Right ventricle myocardium superior (tissue), 1 donor: Measurements from ENCODE around the gene FAM131A. TPM values are rescaled to one million over a fixed set of nuclear protein-coding genes. Genes with fewer than 3 reads are reported as not detected.

Experiments used
- ATAC-seq: fragments of 200-7000 bp; cut with Tn5 transposase; one replicate; pipeline ENCODE4 v1.9.1; 2020; ENCODE audit warnings: mild to moderate bottlenecking; ENCODE audit not compliant: poor library complexity
- DNase-seq: peaks from one replicate; pipeline ENCODE4 v3.0.0-alpha.2; 2020
- intact Hi-C: fragments of 100-400 bp; cut with DNase I; formaldehyde crosslinking; loops from one replicate; pipeline ENCODE4 v1.11.2; 2022
- total RNA-seq: library from RNA; stranded (reverse); fragmentation: NEBNext Ultra II Directional; extraction: Animal tissue kit (Norgen Biotek cat#: 25700); gene quantifications from one replicate; pipeline ENCODE4 v1.2.1, GENCODE V29; 2021
- donor health status: DM: no; HTN: yes; CAD: no; lungs with severe emphysema.

FAM131A gene
- total RNA-seq, 1 donor from 2014 or later, result 36.3 TPM

- DNase-seq (peak; percentile 97), ATAC-seq (peak; percentile 86)
- intact Hi-C loops, result loop anchor here (5.0 kb wide), 1 partner anchor 176 kb away; the partner anchor contains the start of gene ABCF3
Observed at GRCh38 chr3:184362668-184363546, 25.5 kb downstream of the FAM131A start.

- intact Hi-C loops, result no loop called here
- ATAC-seq, result no peak
- DNase-seq, result no peak
Observed at GRCh38 chr3:184366619-184367289, 29.4 kb downstream of the FAM131A start.

- ATAC-seq, result no peak
- DNase-seq, result no peak
- intact Hi-C loops, result no loop called here
Observed at GRCh38 chr3:184368116-184368515, 30.7 kb downstream of the FAM131A start.

GRCh38 chr3:184368586-184369183 lies 31.3 kb downstream of the FAM131A start:
- intact Hi-C loops, result no loop called here
- DNase-seq (peak; percentile 67), ATAC-seq (peak; percentile 46)

- intact Hi-C loops, result loop anchor here (2.0 to 5.0 kb wide), 2 partner anchors 141 to 171 kb away; no protein-coding TSS in a partner anchor
- peak; percentile 80 for DNase-seq
- peak; percentile 92 for ATAC-seq
Observed at GRCh38 chr3:184371570-184372018, 34.2 kb downstream of the FAM131A start.

GRCh38 chr3:184372296-184372821 lies 35.0 kb downstream of the FAM131A start:
- no peak for ATAC-seq
- no peak for DNase-seq
- intact Hi-C loops, result loop anchor here (5.0 kb wide), 1 partner anchor 140 kb away; no protein-coding TSS in a partner anchor

- intact Hi-C loops, result loop anchor here (5.0 kb wide), 1 partner anchor 139 kb away; no protein-coding TSS in a partner anchor
- DNase-seq, result no peak
- ATAC-seq, result no peak
Observed at GRCh38 chr3:184372911-184373310, 35.5 kb downstream of the FAM131A start.

- no peak for DNase-seq
- ATAC-seq, result peak; percentile 28
- intact Hi-C loops, result loop anchor here (5.0 kb wide), 1 partner anchor 139 kb away; no protein-coding TSS in a partner anchor
Observed at GRCh38 chr3:184373422-184373821, 36.0 kb downstream of the FAM131A start.

GRCh38 chr3:184375747-184376461 lies 38.5 kb downstream of the FAM131A start:
- intact Hi-C loops, result no loop called here
- ATAC-seq, result no peak
- DNase-seq, result no peak

GRCh38 chr3:184377374-184377773 lies 40.0 kb downstream of the FAM131A start:
- intact Hi-C loops, result no loop called here
- ATAC-seq (no peak), DNase-seq (no peak)

- intact Hi-C loops, result no loop called here
- peak; percentile 22 for ATAC-seq
- DNase-seq, result no peak
Observed at GRCh38 chr3:184377882-184378445, 40.6 kb downstream of the FAM131A start, which contains the start of gene THPO. Gene THPO (minus strand): TSS chr3:184378207. CDS start chr3:184376259, 1,948 bp downstream.

GRCh38 chr3:184378651-184379357 lies 41.4 kb downstream of the FAM131A start:
- DNase-seq (no peak), ATAC-seq (no peak)
- intact Hi-C loops, result no loop called here

GRCh38 chr3:184379358-184380184 lies 42.2 kb downstream of the FAM131A start, which contains the start of gene CHRD:
Gene CHRD (plus strand): TSS chr3:184380054. CDS start chr3:184380319, 265 bp downstream.
- peak; percentile 62 for ATAC-seq
- intact Hi-C loops, result no loop called here
- DNase-seq, result peak; percentile 66

- DNase-seq (peak; percentile 78), ATAC-seq (peak; percentile 39)
- intact Hi-C loops, result no loop called here
Observed at GRCh38 chr3:184380185-184380626, 42.8 kb downstream of the FAM131A start.

GRCh38 chr3:184380627-184381260 lies 43.3 kb downstream of the FAM131A start:
- intact Hi-C loops, result no loop called here
- ATAC-seq (no peak), DNase-seq (no peak)
